CD4-positive, CD25-positive, alpha-beta regulatory T cell (primary cell): Measurements from ENCODE around the gene ALK. TPM values are rescaled to one million over a fixed set of nuclear protein-coding genes. Genes with fewer than 3 reads are reported as not detected.

Experiments used
- ATAC-seq, 2 donors: fragments of 150-1000 bp; cut with Tn5 transposase; one replicate each; pipeline ENCODE4 v1.10.0; 2021; ENCODE audit warnings: low read depth in 2 of 2, moderate number of reproducible peaks in 2 of 2, moderate library complexity in 1 of 2
- DNase-seq, 3 donors: peaks; one replicate each; pipeline versions ENCODE4 v3.0.0 to v3.0.0-alpha.2; 2012 to 2022; ENCODE audit warnings: mixed read lengths in 1 of 3
- H3K27ac ChIP-seq: one replicate; pipeline ENCODE4 v1.7.0; 2013; ENCODE audit warnings: mild to moderate bottlenecking, low read length; ENCODE audit not compliant: insufficient read depth, poor library complexity, severe bottlenecking
- H3K27me3 ChIP-seq: one replicate; pipeline ENCODE4 v1.7.0; 2013; ENCODE audit warnings: low read length; ENCODE audit not compliant: control insufficient read depth, insufficient read depth
- H3K36me3 ChIP-seq: one replicate; pipeline ENCODE4 v1.7.0; 2013; ENCODE audit warnings: mild to moderate bottlenecking, low read length, moderate library complexity; ENCODE audit not compliant: control insufficient read depth, insufficient read depth
- H3K4me1 ChIP-seq: 2 replicates; pipeline ENCODE4 v1.7.0; 2013; ENCODE audit warnings: mild to moderate bottlenecking, low read length; ENCODE audit not compliant: insufficient read depth, control insufficient read depth, poor library complexity, severe bottlenecking
- H3K4me3 ChIP-seq: one replicate; pipeline ENCODE4 v1.7.0; 2013; ENCODE audit warnings: low read depth, mild to moderate bottlenecking, low read length, moderate library complexity
- H3K9me3 ChIP-seq, 2 experiments: 1 replicate in 1 of 2; 2 replicates in 1 of 2; pipeline ENCODE4 v1.7.0; 2013; ENCODE audit warnings: low read length in 2 of 2, mild to moderate bottlenecking in 1 of 2, moderate library complexity in 1 of 2; ENCODE audit not compliant: control insufficient read depth in 2 of 2
- H3K27ac Mint-ChIP-seq, 3 donors: one replicate each; pipeline ENCODE4 v1.8.0; 2020 to 2022; ENCODE audit warnings: mild to moderate bottlenecking in 3 of 3, mixed read lengths in 3 of 3, moderate library complexity in 2 of 3
- H3K27me3 Mint-ChIP-seq: one replicate; pipeline ENCODE4 v1.8.0; 2022; ENCODE audit warnings: mild to moderate bottlenecking, mixed read lengths
- H3K36me3 Mint-ChIP-seq: one replicate; pipeline ENCODE4 v1.8.0; 2020; ENCODE audit warnings: mixed read lengths
- H3K4me1 Mint-ChIP-seq, 4 donors: one replicate each; pipeline ENCODE4 v1.8.0; 2020 to 2022; ENCODE audit warnings: mixed read lengths in 4 of 4, mild to moderate bottlenecking in 1 of 4
- H3K4me3 Mint-ChIP-seq, 4 donors: one replicate each; pipeline ENCODE4 v1.8.0; 2020 to 2022; ENCODE audit warnings: mild to moderate bottlenecking in 4 of 4, mixed read lengths in 4 of 4, moderate library complexity in 3 of 4
- H3K9me3 Mint-ChIP-seq, 7 donors: one replicate each; pipeline ENCODE4 v1.8.0; 2020 to 2022; ENCODE audit warnings: mixed read lengths in 7 of 7, mild to moderate bottlenecking in 3 of 7, moderate library complexity in 2 of 7
- polyA plus RNA-seq, 4 donors: library from polyadenylated mRNA; unstranded; fragments of 300-500 nt; fragmentation: Illumina TruSeq; gene quantifications; one replicate each; pipeline ENCODE4 v1.2.3, GENCODE V29; 2021
- total RNA-seq: library from RNA; stranded (reverse); gene quantifications from one replicate; pipeline ENCODE4 v1.2.3, GENCODE V29; 2022

Gene ALK
- total and polyA plus RNA-seq, 5 donors from 2014 or later, result not detected

DNA sequence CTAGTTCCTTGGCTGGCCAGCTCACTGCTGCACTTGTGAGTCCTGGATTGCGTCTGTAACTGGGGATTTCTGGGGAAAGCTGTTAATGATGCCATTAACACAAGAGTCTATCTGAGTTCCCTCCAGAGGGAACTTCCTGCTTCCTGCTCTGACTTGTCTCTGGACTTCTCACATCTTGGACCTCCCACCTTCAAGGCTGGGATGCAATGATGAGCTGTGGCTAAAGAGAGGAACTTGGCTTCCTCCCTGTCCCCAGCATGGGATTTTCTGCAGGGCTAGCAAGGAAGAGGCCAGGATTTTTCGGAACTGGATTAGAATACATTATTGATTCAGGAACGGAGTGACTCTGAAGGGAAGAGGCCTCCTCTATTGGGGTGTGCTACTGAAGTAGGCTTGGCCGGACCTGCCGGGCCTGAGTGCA lies 650.7 kb downstream of the ALK start:
- H3K4me1 Mint-ChIP-seq, result no peaks in the 10 kb centered on the region

DNA sequence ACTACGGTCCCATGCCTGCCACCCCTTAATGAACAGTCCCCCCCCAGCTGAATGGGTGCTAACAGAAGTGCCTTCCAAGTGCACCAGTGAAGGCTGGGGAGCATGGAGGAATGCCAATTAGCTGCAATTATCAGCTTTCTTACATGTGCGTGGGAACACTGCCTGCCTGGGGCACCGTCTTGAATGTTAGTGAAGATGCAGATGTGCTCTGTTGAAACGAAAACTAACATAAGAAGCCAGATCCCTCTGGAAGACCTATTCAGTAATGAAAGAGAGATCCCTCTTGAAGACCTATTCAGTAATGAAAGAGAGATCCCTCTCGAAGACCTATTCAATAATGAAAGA lies 651.6 kb downstream of the ALK start:
- no peaks in the 10 kb centered on the region for H3K9me3 ChIP-seq
- H3K27me3 Mint-ChIP-seq, result peaks cover 19% of the 10 kb centered on the region
- no peaks in the 10 kb centered on the region for H3K4me1 ChIP-seq
- H3K27ac Mint-ChIP-seq, result no peak overlapping the region
- peaks cover 2% of the 10 kb centered on the region for H3K27me3 ChIP-seq
- no peak overlapping the region for H3K4me3 ChIP-seq
- no peak overlapping the region for H3K4me3 Mint-ChIP-seq
- H3K27ac ChIP-seq, result no peak overlapping the region
- no peaks in the 10 kb centered on the region for H3K36me3 ChIP-seq
- no peaks in the 10 kb centered on the region for H3K4me1 Mint-ChIP-seq
- H3K9me3 Mint-ChIP-seq, result no peaks in the 10 kb centered on the region
- DNase-seq (no peak), ATAC-seq (no peak)
- no peaks in the 10 kb centered on the region for H3K36me3 Mint-ChIP-seq

More for the DNA sequence above, 650.7 kb downstream of the ALK start:
- Histone ChIP-seq H3K9me3 (no peaks in the 10 kb centered on the region), H3K36me3 (no peaks in the 10 kb centered on the region), H3K4me3 (no peak overlapping the region), H3K27me3 (peaks cover 2% of the 10 kb centered on the region), H3K4me1 (no peaks in the 10 kb centered on the region), H3K27ac (no peak overlapping the region)
- H3K9me3 Mint-ChIP-seq, result no peaks in the 10 kb centered on the region
- no peak overlapping the region for H3K27ac Mint-ChIP-seq
- DNase-seq (no peak), ATAC-seq (no peak)
- peaks cover 24% of the 10 kb centered on the region for H3K27me3 Mint-ChIP-seq
- H3K4me3 Mint-ChIP-seq, result no peak overlapping the region
- no peaks in the 10 kb centered on the region for H3K36me3 Mint-ChIP-seq

DNA sequence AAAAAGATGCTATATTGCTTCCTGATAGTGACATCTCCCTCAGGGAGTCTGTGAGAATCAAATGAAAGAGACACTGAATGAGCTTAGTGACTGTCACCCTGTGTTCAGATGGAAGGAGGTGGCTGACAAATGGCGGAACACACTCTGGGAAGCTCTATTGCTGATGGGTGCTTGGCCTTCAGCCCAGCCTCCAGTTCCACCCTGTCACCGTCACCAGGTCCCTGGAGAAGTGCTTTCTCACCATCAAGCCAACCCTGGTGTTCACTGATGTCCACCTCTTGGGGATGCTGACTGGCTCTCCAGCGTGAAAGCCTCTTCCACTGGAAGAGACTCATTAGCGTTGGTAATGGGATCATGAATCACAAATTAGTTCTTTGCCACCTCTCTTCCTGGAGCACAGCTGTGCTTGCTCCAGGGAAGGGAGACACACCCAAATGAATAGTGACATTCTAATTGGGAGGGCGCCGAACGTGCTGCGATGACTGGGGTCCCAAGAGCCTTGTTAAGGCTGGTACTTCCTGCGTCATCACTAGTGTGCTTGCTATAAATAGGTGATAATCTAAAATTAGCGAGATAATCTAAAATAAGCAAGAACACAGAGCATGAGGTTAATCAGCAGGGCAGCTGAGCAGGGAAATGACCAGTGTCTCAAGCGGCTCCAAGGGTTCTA lies 652.2 kb downstream of the ALK start:
- no peak overlapping the region for H3K4me3 ChIP-seq
- H3K9me3 ChIP-seq, result no peaks in the 10 kb centered on the region
- H3K27ac Mint-ChIP-seq, result no peak overlapping the region
- H3K4me3 Mint-ChIP-seq, result no peak overlapping the region
- no peaks in the 10 kb centered on the region for H3K36me3 ChIP-seq
- ATAC-seq (no peak), DNase-seq (no peak)
- H3K27me3 ChIP-seq, result peaks cover 2% of the 10 kb centered on the region
- no peaks in the 10 kb centered on the region for H3K4me1 Mint-ChIP-seq
- H3K36me3 Mint-ChIP-seq, result no peaks in the 10 kb centered on the region
- H3K4me1 ChIP-seq, result no peaks in the 10 kb centered on the region
- H3K9me3 Mint-ChIP-seq, result no peaks in the 10 kb centered on the region
- H3K27ac ChIP-seq, result no peak overlapping the region
- peaks cover 19% of the 10 kb centered on the region for H3K27me3 Mint-ChIP-seq

DNA sequence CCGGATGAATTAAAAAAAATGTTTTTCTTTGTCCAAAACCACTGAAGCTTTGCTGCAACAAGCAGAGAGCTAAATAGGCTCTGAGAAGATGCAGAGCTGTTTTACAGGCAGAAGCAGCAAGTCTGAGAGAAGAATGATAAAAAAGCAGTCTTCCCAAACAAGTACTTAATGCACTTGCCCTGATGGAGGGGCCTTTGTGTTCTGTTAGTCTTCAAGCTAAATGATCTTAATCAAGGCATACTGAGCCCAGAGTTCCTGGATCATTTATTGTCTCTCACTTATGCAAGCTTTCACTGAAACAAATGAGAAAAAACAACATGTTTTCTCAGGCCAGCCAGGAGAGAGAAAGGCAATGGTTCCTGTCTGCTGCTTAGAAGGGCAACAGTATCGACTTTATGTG lies 653.7 kb downstream of the ALK start:
- Histone ChIP-seq H3K4me3 (no peak overlapping the region), H3K36me3 (no peaks in the 10 kb centered on the region), H3K27ac (no peak overlapping the region), H3K27me3 (peaks cover 4% of the 10 kb centered on the region), H3K9me3 (no peaks in the 10 kb centered on the region), H3K4me1 (no peaks in the 10 kb centered on the region)
- no peaks in the 10 kb centered on the region for H3K4me1 Mint-ChIP-seq
- no peaks in the 10 kb centered on the region for H3K9me3 Mint-ChIP-seq
- H3K4me3 Mint-ChIP-seq, result no peak overlapping the region
- H3K27me3 Mint-ChIP-seq, result peaks cover 20% of the 10 kb centered on the region
- H3K36me3 Mint-ChIP-seq, result no peaks in the 10 kb centered on the region
- no peak for DNase-seq
- no peak for ATAC-seq
- H3K27ac Mint-ChIP-seq, result no peak overlapping the region

DNA sequence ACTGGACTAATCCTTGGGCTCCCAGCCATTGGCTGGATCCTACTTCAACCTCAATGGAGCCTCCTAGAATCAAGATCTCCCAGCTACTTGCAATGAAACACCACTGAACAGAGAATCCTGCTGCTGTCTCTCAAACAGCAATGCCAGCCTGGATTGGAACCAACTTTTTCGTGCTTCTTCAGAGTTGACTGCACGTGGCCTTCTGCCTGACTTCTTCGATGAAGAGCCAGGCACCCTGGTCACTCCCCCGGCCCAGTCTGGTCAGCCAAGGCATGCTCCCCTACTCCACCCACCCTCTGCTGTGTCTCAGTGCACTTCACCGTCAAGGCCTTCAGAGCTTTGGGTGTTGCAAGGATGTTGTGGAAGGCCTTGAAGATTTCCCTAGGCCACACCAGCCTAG lies 657.5 kb downstream of the ALK start:
- Histone ChIP-seq H3K4me3 (no peak overlapping the region), H3K9me3 (no peaks in the 10 kb centered on the region), H3K27me3 (peaks cover 7% of the 10 kb centered on the region), H3K4me1 (no peaks in the 10 kb centered on the region), H3K27ac (no peak overlapping the region), H3K36me3 (no peaks in the 10 kb centered on the region)
- no peaks in the 10 kb centered on the region for H3K36me3 Mint-ChIP-seq
- no peak overlapping the region for H3K27ac Mint-ChIP-seq
- no peak for DNase-seq
- no peaks in the 10 kb centered on the region for H3K9me3 Mint-ChIP-seq
- no peak for ATAC-seq
- no peak overlapping the region for H3K4me3 Mint-ChIP-seq
- no peaks in the 10 kb centered on the region for H3K4me1 Mint-ChIP-seq
- H3K27me3 Mint-ChIP-seq, result peaks cover 28% of the 10 kb centered on the region

DNA sequence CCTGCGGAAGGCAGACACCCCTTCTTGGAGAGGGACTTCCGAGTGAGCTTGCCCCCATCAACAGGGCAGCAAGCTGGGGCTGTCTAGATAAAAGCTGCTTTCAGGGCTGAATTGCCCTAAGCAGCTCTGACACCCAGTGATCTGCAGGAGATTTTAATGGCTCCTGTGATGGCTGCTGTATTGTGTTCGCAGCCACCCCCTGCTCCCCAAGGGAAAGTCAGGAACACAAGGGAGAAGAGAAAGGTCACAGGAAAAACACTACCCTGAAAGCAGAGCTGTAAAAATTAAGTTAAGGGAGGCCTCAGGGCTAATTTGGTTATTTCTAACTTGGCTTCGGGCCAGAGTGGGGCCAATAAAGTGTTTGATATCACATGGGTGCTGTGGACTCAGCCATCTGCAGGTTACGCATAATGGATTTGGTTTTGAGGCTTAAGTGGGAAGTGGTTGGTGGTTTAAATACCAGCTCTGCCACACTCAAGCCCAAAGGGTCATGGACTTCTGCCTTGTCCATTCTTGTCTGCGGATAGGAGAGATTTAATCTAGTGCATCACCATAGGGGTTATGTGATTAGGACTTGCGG lies 658.6 kb downstream of the ALK start:
- H3K27ac Mint-ChIP-seq, result no peak overlapping the region
- H3K27me3 Mint-ChIP-seq, result peaks cover 32% of the 10 kb centered on the region
- H3K9me3 Mint-ChIP-seq, result no peaks in the 10 kb centered on the region
- H3K27me3 ChIP-seq, result peaks cover 8% of the 10 kb centered on the region
- no peaks in the 10 kb centered on the region for H3K4me1 ChIP-seq
- DNase-seq, result no peak
- no peak for ATAC-seq
- no peaks in the 10 kb centered on the region for H3K4me1 Mint-ChIP-seq
- H3K4me3 Mint-ChIP-seq, result no peak overlapping the region
- H3K4me3 ChIP-seq, result no peak overlapping the region
- no peaks in the 10 kb centered on the region for H3K9me3 ChIP-seq
- no peak overlapping the region for H3K27ac ChIP-seq
- H3K36me3 ChIP-seq, result no peaks in the 10 kb centered on the region
- H3K36me3 Mint-ChIP-seq, result no peaks in the 10 kb centered on the region

DNA sequence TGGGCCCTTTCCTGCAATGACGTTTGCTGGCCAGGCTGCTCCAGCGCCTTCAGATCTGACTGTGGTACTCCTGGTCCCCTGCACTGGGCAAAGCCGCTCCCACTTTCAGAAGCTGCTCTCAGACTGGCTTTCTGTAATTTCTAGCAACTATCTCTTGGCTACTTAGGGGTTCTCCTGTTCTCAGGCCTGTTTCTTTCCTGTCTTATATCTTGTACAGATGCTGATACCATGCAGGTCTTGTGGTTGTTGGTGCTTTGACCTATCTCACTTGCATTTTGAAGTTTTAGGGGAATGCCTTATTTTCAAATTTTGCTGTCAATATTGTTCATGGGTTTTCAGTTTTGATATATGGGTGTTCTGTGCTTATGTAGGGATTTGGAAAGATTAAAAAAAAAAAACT lies 660.4 kb downstream of the ALK start:
- Mint-ChIP-seq H3K27me3 (peaks cover 32% of the 10 kb centered on the region), H3K36me3 (no peaks in the 10 kb centered on the region), H3K9me3 (no peaks in the 10 kb centered on the region)

DNA sequence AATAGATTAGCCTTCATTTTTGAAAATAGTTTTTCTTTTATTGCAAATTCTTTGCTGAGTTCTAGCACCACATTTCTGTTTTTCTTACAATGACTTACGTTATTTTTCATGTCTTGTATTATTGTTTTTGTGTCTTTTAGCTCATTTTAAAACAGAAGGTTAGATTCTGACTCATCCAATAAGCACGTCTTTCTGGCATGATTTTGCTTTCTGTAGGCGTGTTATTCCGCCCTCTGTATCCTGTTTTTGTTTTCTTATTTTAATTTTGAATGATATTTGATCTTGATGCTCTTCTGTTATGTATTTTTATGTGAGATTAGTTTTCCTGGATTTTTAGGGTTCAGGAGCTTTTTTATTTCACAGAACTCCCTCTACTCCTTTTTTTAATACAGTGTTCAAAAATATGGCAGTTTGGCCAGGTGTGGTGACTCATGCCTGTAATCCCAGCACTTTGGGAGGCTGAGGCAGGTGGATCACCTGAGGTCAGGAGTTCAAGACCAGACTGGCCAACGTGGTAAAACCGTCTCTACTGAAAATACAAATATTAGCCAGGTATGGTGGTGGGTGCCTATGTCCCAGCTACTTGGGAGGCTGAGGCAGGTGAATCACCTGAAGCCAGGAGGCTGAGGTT lies 661.1 kb downstream of the ALK start:
- no peaks in the 10 kb centered on the region for H3K9me3 Mint-ChIP-seq
- no peak overlapping the region for H3K27ac Mint-ChIP-seq
- peaks cover 39% of the 10 kb centered on the region for H3K27me3 Mint-ChIP-seq
- DNase-seq (no peak), ATAC-seq (no peak)
- H3K36me3 ChIP-seq, result no peaks in the 10 kb centered on the region
- no peaks in the 10 kb centered on the region for H3K4me1 ChIP-seq
- no peak overlapping the region for H3K4me3 ChIP-seq
- H3K9me3 ChIP-seq, result no peaks in the 10 kb centered on the region
- no peak overlapping the region for H3K27ac ChIP-seq
- no peaks in the 10 kb centered on the region for H3K36me3 Mint-ChIP-seq
- peaks cover 12% of the 10 kb centered on the region for H3K27me3 ChIP-seq
- H3K4me3 Mint-ChIP-seq, result no peak overlapping the region
- no peaks in the 10 kb centered on the region for H3K4me1 Mint-ChIP-seq

More for the DNA sequence above, 660.4 kb downstream of the ALK start:
- Histone ChIP-seq H3K4me3 (no peak overlapping the region), H3K27me3 (peaks cover 10% of the 10 kb centered on the region), H3K27ac (no peak overlapping the region), H3K4me1 (no peaks in the 10 kb centered on the region), H3K9me3 (no peaks in the 10 kb centered on the region), H3K36me3 (no peaks in the 10 kb centered on the region)
- H3K4me3 Mint-ChIP-seq, result no peak overlapping the region
- peak overlapping the region in 1 of 3 donors; percentile 85 for H3K27ac Mint-ChIP-seq
- H3K4me1 Mint-ChIP-seq, result no peaks in the 10 kb centered on the region
- no peak for ATAC-seq
- DNase-seq, result no peak
